Measurements from ENCODE around the gene RAB44. TPM values are rescaled to one million over a fixed set of nuclear protein-coding genes. Genes with fewer than 3 reads are reported as not detected.
A peak's percentile ranks its signal among the peaks of the same experiment; 100 is the strongest.

The RAB44 gene
- total RNA-seq, 4 donors from 2014 or later = 0.30 to 1.0 (median 0.63) TPM

DNA sequence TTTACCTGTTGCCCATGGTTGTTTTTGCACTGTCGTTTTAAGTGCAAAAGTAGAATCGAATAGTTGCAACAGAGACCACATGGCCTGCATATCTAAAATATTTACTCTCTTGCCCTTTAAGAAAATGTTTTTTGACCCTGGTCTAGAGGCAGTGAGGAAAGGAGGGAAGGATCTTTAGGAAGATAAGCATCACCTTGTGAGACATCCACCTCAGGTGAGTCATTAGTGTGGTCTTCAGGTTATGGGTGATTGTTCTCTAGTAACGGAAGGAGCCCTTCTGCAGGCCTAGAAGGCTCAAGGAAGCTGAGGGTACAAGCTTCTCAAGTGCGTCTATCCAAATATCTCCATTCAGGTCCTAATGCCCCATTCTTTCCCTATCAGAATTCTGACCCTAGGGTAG is 6.6 kb upstream of the RAB44 start:
- no peak for DNase-seq (ENCODE audit: low spot score in 2 of 2)
- 92 to 97% methylated on average over 4 of the region's 4 CpGs for WGBS, 2 donors
- H3K27me3 ChIP-seq = no peaks in the 10 kb centered on the region
- TF ChIP-seq CTCF (IDR thresholded peaks at IDR 0.05) (no peak), POLR2A (IDR thresholded peaks at IDR 0.05) (no peak), EP300 (IDR thresholded peaks at IDR 0.05) (no peak)
- no peak overlapping the region for H3K4me3 ChIP-seq
- H3K36me3 ChIP-seq = peaks cover 0 to 26% (median 9%) of the 10 kb centered on the region in 3 donors
- no peak overlapping the region for H3K27ac ChIP-seq
- H3K4me1 ChIP-seq = peaks cover 0 to 6% (median 2%) of the 10 kb centered on the region in 4 donors
- H3K9me3 ChIP-seq = no peaks in the 10 kb centered on the region

DNA sequence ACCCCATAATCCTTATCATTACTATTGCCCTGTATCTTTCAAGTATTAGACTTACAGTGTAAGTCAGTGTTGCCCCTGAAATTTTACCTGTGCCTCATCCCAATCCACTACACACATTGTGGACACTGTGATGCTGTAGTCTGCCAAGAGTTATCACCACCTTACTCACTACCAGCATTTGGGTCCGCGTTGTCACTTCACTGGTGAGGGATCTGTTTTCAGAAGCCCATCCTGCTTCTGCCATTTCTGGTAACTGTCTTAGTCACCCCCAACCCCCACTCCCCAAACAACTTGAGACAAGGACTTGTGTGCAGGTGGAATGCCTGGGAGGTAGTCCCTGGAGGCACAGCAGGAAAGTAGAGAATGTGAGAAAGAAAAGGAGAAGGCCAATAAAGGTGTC is 6.0 kb upstream of the RAB44 start:
- Histone ChIP-seq H3K9me3 (no peaks in the 10 kb centered on the region), H3K27ac (peak overlapping the region in 1 of 4 donors; percentile 10), H3K27me3 (no peaks in the 10 kb centered on the region), H3K4me3 (no peak overlapping the region), H3K36me3 (peaks cover 0 to 20% (median 3%) of the 10 kb centered on the region in 3 donors), H3K4me1 (peaks cover 0 to 6% (median 2%) of the 10 kb centered on the region in 4 donors)
- TF ChIP-seq CTCF (IDR thresholded peaks at IDR 0.05) (no peak), EP300 (IDR thresholded peaks at IDR 0.05) (no peak), POLR2A (IDR thresholded peaks at IDR 0.05) (no peak)
- DNase-seq (ENCODE audit: low spot score in 2 of 2) = no peak
- 95 to 100% methylated on average over 2 of the region's 2 CpGs for WGBS, 2 donors

DNA sequence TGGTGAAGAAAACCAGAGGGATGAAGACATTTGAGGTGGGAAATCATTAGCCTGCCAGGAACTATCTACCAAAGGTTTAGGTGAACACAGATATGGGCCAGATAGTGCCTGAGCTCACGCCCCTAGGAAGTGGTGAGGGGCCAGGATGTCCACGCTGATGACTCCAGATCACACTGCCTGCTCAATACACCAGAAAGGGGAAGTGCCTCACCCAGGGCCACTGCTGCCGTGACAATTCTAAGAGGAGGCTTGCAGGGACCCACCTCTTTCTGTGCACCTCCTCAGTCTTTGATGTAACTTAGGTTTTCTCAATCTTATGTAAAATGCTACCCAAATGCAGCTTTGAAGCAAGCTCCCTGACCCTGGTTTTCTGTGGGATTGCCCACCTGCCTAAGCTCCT is 5.4 kb upstream of the RAB44 start:
- no peak for DNase-seq (ENCODE audit: low spot score in 2 of 2)
- no peak for TF ChIP-seq CTCF (IDR thresholded peaks at IDR 0.05)
- TF ChIP-seq EP300 (IDR thresholded peaks at IDR 0.05) = no peak
- no peak for TF ChIP-seq POLR2A (IDR thresholded peaks at IDR 0.05)
- Histone ChIP-seq H3K4me3 (no peak overlapping the region), H3K27ac (peak overlapping the region in 1 of 4 donors; percentile 10), H3K36me3 (peaks cover 0 to 14% (median 0%) of the 10 kb centered on the region in 3 donors), H3K27me3 (no peaks in the 10 kb centered on the region), H3K4me1 (peaks cover 0 to 6% (median 2%) of the 10 kb centered on the region in 4 donors), H3K9me3 (no peaks in the 10 kb centered on the region)
- WGBS, 2 donors = 51 to 83% methylated on average over 2 to 3 of the region's 3 CpGs

GRCh38 chr6:36692861-36693702 is 4.5 kb upstream of the RAB44 start:
- no peak overlapping the region for H3K4me3 ChIP-seq
- no peaks in the 10 kb centered on the region for H3K9me3 ChIP-seq
- no peak for TF ChIP-seq POLR2A (IDR thresholded peaks at IDR 0.05)
- TF ChIP-seq CTCF (IDR thresholded peaks at IDR 0.05) = no peak
- H3K27me3 ChIP-seq = no peaks in the 10 kb centered on the region
- H3K36me3 ChIP-seq = peaks cover 0 to 5% (median 0%) of the 10 kb centered on the region in 3 donors
- H3K4me1 ChIP-seq = peaks cover 0 to 6% (median 2%) of the 10 kb centered on the region in 4 donors
- no peak for DNase-seq (ENCODE audit: low spot score in 2 of 2)
- WGBS, 2 donors = 69 to 72% methylated on average over 27 of the region's 27 CpGs
- H3K27ac ChIP-seq = no peak overlapping the region

DNA sequence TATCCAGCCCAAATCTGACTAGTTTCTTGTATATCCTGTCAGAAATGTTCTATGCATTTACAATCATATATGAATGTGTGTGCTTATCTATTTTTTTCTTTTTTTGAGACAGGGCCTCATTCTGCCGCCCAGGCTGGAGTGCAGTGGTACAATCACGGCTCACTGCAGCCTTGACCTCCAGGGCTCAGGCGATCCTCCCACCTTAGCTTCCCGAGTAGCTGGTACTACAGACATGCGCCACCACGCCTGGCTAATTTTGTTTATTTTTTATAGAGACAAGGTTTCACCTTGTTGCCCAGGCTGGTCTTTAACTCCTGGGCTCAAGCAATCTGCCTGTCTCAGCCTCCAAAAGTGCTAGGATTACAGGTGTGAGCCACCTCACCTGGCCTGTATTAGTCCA is 3.0 kb upstream of the RAB44 start:
- Histone ChIP-seq H3K4me3 (no peak overlapping the region), H3K27ac (no peak overlapping the region), H3K27me3 (no peaks in the 10 kb centered on the region), H3K9me3 (no peaks in the 10 kb centered on the region), H3K4me1 (peaks cover 0 to 6% (median 2%) of the 10 kb centered on the region in 4 donors), H3K36me3 (no peaks in the 10 kb centered on the region)
- DNase-seq (ENCODE audit: low spot score in 2 of 2) = no peak
- WGBS, 2 donors = 85 to 91% methylated on average over 6 of the region's 6 CpGs
- no peak for TF ChIP-seq POLR2A (IDR thresholded peaks at IDR 0.05)
- no peak for TF ChIP-seq EP300 (IDR thresholded peaks at IDR 0.05)
- TF ChIP-seq CTCF (IDR thresholded peaks at IDR 0.05) = no peak

Data from tibial nerve (tissue), 4 donors.